SK-N-MC (cell line): ENCODE results near the gene USP10.

ENCODE experiments used
- EZH2 ChIP-seq: fragments of 200-600 bp; sonication (generic); IDR thresholded peaks from one replicate; pipeline ENCODE4 v1.6.1; 2017; ENCODE audit warnings: antibody characterized with exemption
- FOXP2 ChIP-seq: optimal IDR thresholded peaks from 2 replicates; pipeline ENCODE3; 2011; ENCODE audit warnings: mild to moderate bottlenecking, moderate library complexity; ENCODE audit not compliant: insufficient read depth; ENCODE audit errors: extremely low read length, control extremely low read depth
- POLR2AphosphoS5 ChIP-seq: IDR thresholded peaks from 2 replicates; pipeline ENCODE4 v1.6.1; 2012; ENCODE audit warnings: mild to moderate bottlenecking, low read depth, low read length, borderline replicate concordance

- no peak for TF ChIP-seq POLR2AphosphoS5
- TF ChIP-seq EZH2 = no peak
- no peak for TF ChIP-seq FOXP2
Measured at GRCh38 chr16:84803146-84803545, 103.3 kb downstream of the USP10 start.
